NB4 (cell line): ENCODE results near the gene P4HB.

ENCODE experiments used
- POLR2A ChIP-seq: IDR thresholded peaks from 2 replicates; pipeline ENCODE4 v1.6.1; 2011; ENCODE audit warnings: mild to moderate bottlenecking; ENCODE audit not compliant: insufficient read length; ENCODE audit errors: extremely low read depth
- TF ChIP-seq, protein P1 (sequence below): IDR thresholded peaks from one replicate; pipeline ENCODE4 v1.5.1; 2012; ENCODE audit warnings: low read depth, low read length

DNA sequence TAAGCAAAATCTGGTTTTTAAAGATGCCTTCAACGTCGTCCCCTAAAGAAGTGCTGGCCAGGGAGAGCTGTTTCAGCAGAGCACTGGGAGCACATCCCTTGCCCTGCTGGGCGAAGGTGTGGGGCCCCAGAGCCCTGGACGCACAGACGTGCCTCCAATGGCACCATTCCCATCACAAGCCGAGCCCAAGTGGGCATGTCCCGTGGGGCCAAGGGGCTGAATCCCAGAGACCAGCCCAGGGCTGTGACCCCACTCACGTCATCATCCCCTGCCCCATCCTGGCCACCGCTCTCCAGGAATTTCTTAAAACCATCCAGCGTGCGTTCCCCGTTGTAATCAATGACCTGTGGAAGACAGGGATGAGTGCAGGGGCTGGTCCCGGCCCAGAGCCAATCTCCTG is 15.4 kb downstream of the P4HB start:
- TF ChIP-seq, protein P1, sequence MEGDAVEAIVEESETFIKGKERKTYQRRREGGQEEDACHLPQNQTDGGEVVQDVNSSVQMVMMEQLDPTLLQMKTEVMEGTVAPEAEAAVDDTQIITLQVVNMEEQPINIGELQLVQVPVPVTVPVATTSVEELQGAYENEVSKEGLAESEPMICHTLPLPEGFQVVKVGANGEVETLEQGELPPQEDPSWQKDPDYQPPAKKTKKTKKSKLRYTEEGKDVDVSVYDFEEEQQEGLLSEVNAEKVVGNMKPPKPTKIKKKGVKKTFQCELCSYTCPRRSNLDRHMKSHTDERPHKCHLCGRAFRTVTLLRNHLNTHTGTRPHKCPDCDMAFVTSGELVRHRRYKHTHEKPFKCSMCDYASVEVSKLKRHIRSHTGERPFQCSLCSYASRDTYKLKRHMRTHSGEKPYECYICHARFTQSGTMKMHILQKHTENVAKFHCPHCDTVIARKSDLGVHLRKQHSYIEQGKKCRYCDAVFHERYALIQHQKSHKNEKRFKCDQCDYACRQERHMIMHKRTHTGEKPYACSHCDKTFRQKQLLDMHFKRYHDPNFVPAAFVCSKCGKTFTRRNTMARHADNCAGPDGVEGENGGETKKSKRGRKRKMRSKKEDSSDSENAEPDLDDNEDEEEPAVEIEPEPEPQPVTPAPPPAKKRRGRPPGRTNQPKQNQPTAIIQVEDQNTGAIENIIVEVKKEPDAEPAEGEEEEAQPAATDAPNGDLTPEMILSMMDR = no peak
- TF ChIP-seq POLR2A = no peak
